Fibroblast of lung (primary cell): Measurements from ENCODE around the gene MROH2B.

Source experiments
- EZH2 ChIP-seq: IDR thresholded peaks from 2 replicates; pipeline ENCODE4 v1.5.1; 2012; ENCODE audit warnings: low read length, control low read depth, mild to moderate bottlenecking; ENCODE audit errors: missing control alignments
- TF ChIP-seq, protein P1 (sequence below), 2 donors: IDR thresholded peaks in 1 of 2; conservative IDR thresholded peaks in 1 of 2; 1 replicate in 1 of 2; 2 replicates in 1 of 2; pipeline ENCODE4 v1.5.1; 2011 to 2012; ENCODE audit warnings: low read length in 2 of 2, control low read depth in 1 of 2, inconsistent platforms in 1 of 2, low read depth in 1 of 2, mild to moderate bottlenecking in 1 of 2

DNA sequence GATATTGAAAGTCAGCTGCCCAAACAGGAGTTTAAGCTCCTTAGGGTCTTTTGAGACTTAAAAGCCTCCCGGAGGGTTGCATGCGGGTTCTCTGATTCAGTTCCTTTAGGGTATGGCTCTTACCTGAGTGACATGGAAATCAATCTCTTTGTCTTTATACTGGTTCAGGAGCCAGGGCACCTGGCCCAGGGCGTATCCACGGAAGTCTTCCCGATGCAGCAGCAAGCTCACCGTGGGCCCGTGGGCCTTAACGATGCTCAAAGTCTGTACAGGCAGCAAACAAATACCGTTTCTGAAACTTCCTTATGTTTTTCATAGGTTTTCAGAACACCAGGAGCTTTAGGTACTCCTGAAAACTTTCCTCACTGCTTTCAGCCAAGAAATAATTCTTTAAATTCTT, 13.2 kb downstream of the MROH2B start:
- TF ChIP-seq, protein P1, sequence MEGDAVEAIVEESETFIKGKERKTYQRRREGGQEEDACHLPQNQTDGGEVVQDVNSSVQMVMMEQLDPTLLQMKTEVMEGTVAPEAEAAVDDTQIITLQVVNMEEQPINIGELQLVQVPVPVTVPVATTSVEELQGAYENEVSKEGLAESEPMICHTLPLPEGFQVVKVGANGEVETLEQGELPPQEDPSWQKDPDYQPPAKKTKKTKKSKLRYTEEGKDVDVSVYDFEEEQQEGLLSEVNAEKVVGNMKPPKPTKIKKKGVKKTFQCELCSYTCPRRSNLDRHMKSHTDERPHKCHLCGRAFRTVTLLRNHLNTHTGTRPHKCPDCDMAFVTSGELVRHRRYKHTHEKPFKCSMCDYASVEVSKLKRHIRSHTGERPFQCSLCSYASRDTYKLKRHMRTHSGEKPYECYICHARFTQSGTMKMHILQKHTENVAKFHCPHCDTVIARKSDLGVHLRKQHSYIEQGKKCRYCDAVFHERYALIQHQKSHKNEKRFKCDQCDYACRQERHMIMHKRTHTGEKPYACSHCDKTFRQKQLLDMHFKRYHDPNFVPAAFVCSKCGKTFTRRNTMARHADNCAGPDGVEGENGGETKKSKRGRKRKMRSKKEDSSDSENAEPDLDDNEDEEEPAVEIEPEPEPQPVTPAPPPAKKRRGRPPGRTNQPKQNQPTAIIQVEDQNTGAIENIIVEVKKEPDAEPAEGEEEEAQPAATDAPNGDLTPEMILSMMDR (conservative IDR thresholded peaks at IDR 0.05 in 1 of 2, IDR thresholded peaks at IDR 0.05 in 1 of 2; ENCODE audit: low read depth in 1 of 2, low read length in 2 of 2), result no peak
- TF ChIP-seq EZH2, result no peak
